Lower leg skin (tissue), 4 donors: ENCODE results near the gene EXO1. TPM values are rescaled to one million over a fixed set of nuclear protein-coding genes. Genes with fewer than 3 reads are reported as not detected.

Experiments
- DNase-seq, 2 donors: peaks; one replicate each; pipeline ENCODE4 v3.0.0-alpha.2; 2019; ENCODE audit warnings: low spot score in 2 of 2
- H3K4me3 ChIP-seq: fragments of 200-600 bp; sonication (generic); 2 replicates; pipeline ENCODE4 v1.5.1; 2017; ENCODE audit warnings: mild to moderate bottlenecking, low read depth; ENCODE audit not compliant: poor library complexity, severe bottlenecking
- CTCF ChIP-seq, 3 donors: fragments of 450-650 bp; IDR thresholded peaks; one replicate each; pipeline ENCODE4 v1.5.1; 2016; ENCODE audit warnings: antibody characterized with exemption in 3 of 3, mild to moderate bottlenecking in 3 of 3, moderate library complexity in 2 of 3
- POLR2A ChIP-seq, 2 donors: fragments of 450-650 bp; IDR thresholded peaks; one replicate each; pipeline ENCODE4 v1.6.1; 2016 to 2017; ENCODE audit warnings: antibody characterized with exemption in 2 of 2, mild to moderate bottlenecking in 1 of 2, moderate library complexity in 1 of 2
- WGBS, 2 donors: methylation state at CpG; one replicate each; pipeline ENCODE4 v1.1.5; 2018; 5-methylcytosine and 5-hydroxymethylcytosine counted together
- intact Hi-C: fragments of 100-400 bp; cut with DNase I; formaldehyde crosslinking; loops from one replicate; pipeline ENCODE4 v1.15.0; 2023; ENCODE audit warnings: low total_unique reads
- total RNA-seq, 4 donors: library from RNA; depleted of rRNA; stranded (reverse); fragments of >200 nt; gene quantifications; one replicate each; pipeline ENCODE4 v1.1.0, GENCODE V29; 2016

Gene EXO1
- total RNA-seq, 4 donors from 2014 or later: 0.52 to 1.2 TPM; not detected in 2

- H3K4me3 ChIP-seq: no peak overlapping the region
- intact Hi-C loops: no loop called here
- TF ChIP-seq CTCF (IDR thresholded peaks at IDR 0.05) (no peak), POLR2A (IDR thresholded peaks at IDR 0.05) (no peak)
- DNase-seq: no peak
- WGBS, 2 donors: 29 to 33% methylated on average over 12 of the region's 12 CpGs
Observed at GRCh38 chr1:241934201-241934848, 86.3 kb downstream of the EXO1 start.

- 64 to 67% methylated on average over 7 of the region's 7 CpGs for WGBS, 2 donors
- no peak overlapping the region for H3K4me3 ChIP-seq
- intact Hi-C loops: no loop called here
- DNase-seq: no peak
- TF ChIP-seq POLR2A (IDR thresholded peaks at IDR 0.05) (no peak), CTCF (IDR thresholded peaks at IDR 0.05) (no peak)
Observed at GRCh38 chr1:241934866-241935265, 86.9 kb downstream of the EXO1 start.

Other genes with a start within 250 kb of the EXO1 start
- 10 to 100 TPM in 1 of 4 donors, 1 to 10 TPM in 3; 7.5 to 10.6 (median 7.9) TPM for gene CHML, start 207.8 kb upstream of the EXO1 start, total RNA-seq
- gene OPN3, start 207.8 kb upstream of the EXO1 start, total RNA-seq: 10 to 100 TPM; 22.2 to 34.6 (median 32.1) TPM
- gene WDR64, start 195.9 kb upstream of the EXO1 start, total RNA-seq: not detected
- gene BECN2, start 109.6 kb downstream of the EXO1 start, total RNA-seq: not detected
- 1 to 10 TPM; 2.7 to 7.4 (median 5.0) TPM for gene MAP1LC3C, start 150.9 kb downstream of the EXO1 start, total RNA-seq